ENCODE measurements around the gene DIO1. TPM values are rescaled to one million over a fixed set of nuclear protein-coding genes. Genes with fewer than 3 reads are reported as not detected.
"Not testable (repeated sequence)": the region's sequence is repeated elsewhere in the genome, so short reads cannot be mapped to it uniquely, and the experiment has no call there.

The DIO1 gene
- total and polyA plus RNA-seq, 2 experiments from 2014 or later, result 24.2 to 31.2 TPM

- Histone ChIP-seq H3K27me3 (no peaks in the 10 kb centered on the region), H4K20me1 (ENCODE audit: insufficient read depth, poor library complexity, severe bottlenecking) (no peaks in the 10 kb centered on the region), H3K27ac (no peak overlapping the region), H3K4me3 (no peak overlapping the region), H2AFZ (no peak overlapping the region), H3K4me2 (no peak overlapping the region), H3K79me2 (no peaks in the 10 kb centered on the region), H3K4me1 (ENCODE audit: insufficient read depth) (no peaks in the 10 kb centered on the region), H3K36me3 (replicated peaks; ENCODE audit: insufficient read depth, low read depth) (no peaks in the 10 kb centered on the region), H3K9me2 (replicated peaks; ENCODE audit: insufficient read depth) (no peaks in the 10 kb centered on the region), H3K9me3 (ENCODE audit: low read depth) (no peaks in the 10 kb centered on the region)
- DNase-seq (ENCODE audit: low spot score), result no peak
- WGBS (ENCODE audit: low lambda C conversion rate, missing lambda C conversion rate), result 89% methylated on average over 5 of the region's 5 CpGs
- TF ChIP-seq EZH2phosphoT487 (IDR thresholded peaks at IDR 0.05; ENCODE audit: low read depth, severe bottlenecking, unreplicated experiment), result no peak
- TF ChIP-seq CTCF (IDR thresholded peaks at IDR 0.05; ENCODE audit: poor library complexity), result no peak
- no peak for TF ChIP-seq EZH2 (IDR thresholded peaks at IDR 0.05; ENCODE audit: borderline replicate concordance)
Measured at GRCh38 chr1:53871773-53872484, 22.1 kb upstream of the DIO1 start.

- H3K27me3 ChIP-seq; H3K9me3 ChIP-seq (ENCODE audit: low read depth); H2AFZ ChIP-seq; H3K79me2 ChIP-seq; H4K20me1 ChIP-seq (ENCODE audit: insufficient read depth, poor library complexity, severe bottlenecking); H3K4me3 ChIP-seq; H3K36me3 ChIP-seq (replicated peaks; ENCODE audit: insufficient read depth, low read depth); H3K9me2 ChIP-seq (replicated peaks; ENCODE audit: insufficient read depth); H3K27ac ChIP-seq; DNase-seq (ENCODE audit: low spot score); H3K4me2 ChIP-seq; H3K4me1 ChIP-seq (ENCODE audit: insufficient read depth): not testable (repeated sequence)
- 93% methylated on average over 2 of the region's 2 CpGs for WGBS (ENCODE audit: low lambda C conversion rate, missing lambda C conversion rate)
Measured at GRCh38 chr1:53875150-53875549, 18.8 kb upstream of the DIO1 start.

GRCh38 chr1:53878492-53879105 lies 15.4 kb upstream of the DIO1 start:
- peak; percentile 73 for DNase-seq (ENCODE audit: low spot score)
- H3K9me2 ChIP-seq (replicated peaks; ENCODE audit: insufficient read depth), result no peaks in the 10 kb centered on the region
- H3K27ac ChIP-seq, result no peak overlapping the region
- H3K4me1 ChIP-seq (ENCODE audit: insufficient read depth), result no peaks in the 10 kb centered on the region
- peaks cover 3% of the 10 kb centered on the region for H3K9me3 ChIP-seq (ENCODE audit: low read depth)
- H4K20me1 ChIP-seq (ENCODE audit: insufficient read depth, poor library complexity, severe bottlenecking), result no peaks in the 10 kb centered on the region
- no peak overlapping the region for H3K4me2 ChIP-seq
- WGBS (ENCODE audit: low lambda C conversion rate, missing lambda C conversion rate), result 60% methylated on average over 5 of the region's 5 CpGs
- H3K36me3 ChIP-seq (replicated peaks; ENCODE audit: insufficient read depth, low read depth), result no peaks in the 10 kb centered on the region
- no peaks in the 10 kb centered on the region for H3K27me3 ChIP-seq
- H3K79me2 ChIP-seq, result no peaks in the 10 kb centered on the region
- no peak overlapping the region for H2AFZ ChIP-seq
- H3K4me3 ChIP-seq, result no peak overlapping the region
- TF ChIP-seq EZH2phosphoT487 (IDR thresholded peaks at IDR 0.05; ENCODE audit: low read depth, severe bottlenecking, unreplicated experiment) (no peak), CTCF (IDR thresholded peaks at IDR 0.05; ENCODE audit: poor library complexity) (peak; percentile 68)

GRCh38 chr1:53881853-53882252 lies 12.1 kb upstream of the DIO1 start:
- not testable (repeated sequence) for H3K27me3 ChIP-seq; H3K79me2 ChIP-seq; H3K27ac ChIP-seq; H3K36me3 ChIP-seq (replicated peaks; ENCODE audit: insufficient read depth, low read depth); H3K9me3 ChIP-seq (ENCODE audit: low read depth); H3K4me2 ChIP-seq; H3K4me1 ChIP-seq (ENCODE audit: insufficient read depth); H3K9me2 ChIP-seq (replicated peaks; ENCODE audit: insufficient read depth); DNase-seq (ENCODE audit: low spot score); H2AFZ ChIP-seq; H4K20me1 ChIP-seq (ENCODE audit: insufficient read depth, poor library complexity, severe bottlenecking); H3K4me3 ChIP-seq
- 95% methylated on average over 2 of the region's 2 CpGs for WGBS (ENCODE audit: low lambda C conversion rate, missing lambda C conversion rate)

- not testable (repeated sequence) for H3K4me1 ChIP-seq (ENCODE audit: insufficient read depth); H3K4me2 ChIP-seq; H3K9me2 ChIP-seq (replicated peaks; ENCODE audit: insufficient read depth); H3K27ac ChIP-seq; H3K79me2 ChIP-seq; H3K9me3 ChIP-seq (ENCODE audit: low read depth); DNase-seq (ENCODE audit: low spot score); H2AFZ ChIP-seq; H3K4me3 ChIP-seq; H3K27me3 ChIP-seq; H4K20me1 ChIP-seq (ENCODE audit: insufficient read depth, poor library complexity, severe bottlenecking); H3K36me3 ChIP-seq (replicated peaks; ENCODE audit: insufficient read depth, low read depth)
- WGBS (ENCODE audit: low lambda C conversion rate, missing lambda C conversion rate), result 97% methylated on average over 6 of the region's 6 CpGs
Measured at GRCh38 chr1:53883600-53883999, 10.4 kb upstream of the DIO1 start.

All from hepatocyte (in vitro differentiated cells).